Gastroesophageal sphincter (tissue), 3 donors: ENCODE results near the gene PSMB7.

Experiments
- POLR2A ChIP-seq, 2 donors: fragments of 450-650 bp; IDR thresholded peaks; one replicate each; pipeline ENCODE4 v1.6.1; 2017; ENCODE audit warnings: antibody characterized with exemption in 2 of 2, mild to moderate bottlenecking in 2 of 2, moderate library complexity in 1 of 2
- POLR2AphosphoS5 ChIP-seq: sonication (generic); formaldehyde crosslinking; IDR thresholded peaks from one replicate; pipeline ENCODE4 v1.6.1; 2017; ENCODE audit warnings: antibody characterized with exemption
- TF ChIP-seq, protein P1 (sequence below), 4 experiments: fragments of 200-600 bp in 2 of 4; fragments of 450-650 bp in 2 of 4; sonication (generic) in 1 of 4; IDR thresholded peaks; one replicate each; pipeline ENCODE4 v1.5.1; 2017 to 2019; ENCODE audit warnings: antibody characterized with exemption in 4 of 4, mild to moderate bottlenecking in 2 of 4, moderate library complexity in 2 of 4

DNA sequence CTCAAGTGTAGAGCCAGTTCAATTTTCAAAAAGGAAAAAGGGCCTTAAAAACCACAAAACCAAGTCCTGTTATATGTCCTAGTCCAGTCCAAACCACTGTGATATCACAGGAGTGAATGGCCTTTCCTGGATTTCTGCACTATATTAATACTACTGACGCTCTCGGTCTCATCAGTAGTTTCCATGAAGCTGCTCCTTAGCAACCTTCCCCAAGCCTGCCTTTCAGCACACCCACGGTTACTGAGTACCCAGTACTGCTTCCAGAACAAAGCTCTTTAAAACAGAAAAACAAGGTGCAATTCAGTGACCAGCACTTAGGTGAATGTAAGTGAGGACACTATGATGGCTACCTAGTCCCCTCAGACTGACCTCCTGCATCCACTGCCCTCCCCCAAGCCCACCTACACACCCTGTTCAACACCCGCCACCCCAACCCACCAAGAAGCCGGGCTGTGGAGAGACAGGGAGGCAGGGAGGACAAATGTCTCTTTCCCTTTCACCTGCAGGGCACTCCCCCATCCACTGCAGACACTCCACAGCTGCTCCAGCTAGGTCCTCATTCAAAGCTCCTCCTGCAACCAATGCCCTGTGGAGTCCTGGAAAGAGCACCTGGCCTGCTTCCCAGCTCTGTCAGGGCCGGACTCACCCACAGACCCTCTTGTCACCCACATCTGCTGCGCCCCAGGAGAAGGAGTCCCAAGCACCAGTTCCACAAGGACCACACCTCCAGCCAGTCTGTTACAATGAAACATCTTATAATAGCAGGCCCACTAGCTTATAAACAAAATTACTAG lies 25.9 kb downstream of the PSMB7 start:
- TF ChIP-seq, protein P1, sequence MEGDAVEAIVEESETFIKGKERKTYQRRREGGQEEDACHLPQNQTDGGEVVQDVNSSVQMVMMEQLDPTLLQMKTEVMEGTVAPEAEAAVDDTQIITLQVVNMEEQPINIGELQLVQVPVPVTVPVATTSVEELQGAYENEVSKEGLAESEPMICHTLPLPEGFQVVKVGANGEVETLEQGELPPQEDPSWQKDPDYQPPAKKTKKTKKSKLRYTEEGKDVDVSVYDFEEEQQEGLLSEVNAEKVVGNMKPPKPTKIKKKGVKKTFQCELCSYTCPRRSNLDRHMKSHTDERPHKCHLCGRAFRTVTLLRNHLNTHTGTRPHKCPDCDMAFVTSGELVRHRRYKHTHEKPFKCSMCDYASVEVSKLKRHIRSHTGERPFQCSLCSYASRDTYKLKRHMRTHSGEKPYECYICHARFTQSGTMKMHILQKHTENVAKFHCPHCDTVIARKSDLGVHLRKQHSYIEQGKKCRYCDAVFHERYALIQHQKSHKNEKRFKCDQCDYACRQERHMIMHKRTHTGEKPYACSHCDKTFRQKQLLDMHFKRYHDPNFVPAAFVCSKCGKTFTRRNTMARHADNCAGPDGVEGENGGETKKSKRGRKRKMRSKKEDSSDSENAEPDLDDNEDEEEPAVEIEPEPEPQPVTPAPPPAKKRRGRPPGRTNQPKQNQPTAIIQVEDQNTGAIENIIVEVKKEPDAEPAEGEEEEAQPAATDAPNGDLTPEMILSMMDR (IDR thresholded peaks at IDR 0.05) = no peak
- TF ChIP-seq POLR2AphosphoS5 (no peak), POLR2A (IDR thresholded peaks at IDR 0.05) (no peak)
